Neural progenitor cell (in vitro differentiated cells): Measurements from ENCODE around the gene CD200.

ENCODE experiments used
- EZH2 ChIP-seq: fragments of 200-600 bp; sonication (generic); IDR thresholded peaks from 2 replicates; pipeline ENCODE4 v1.6.1; 2017; ENCODE audit warnings: antibody characterized with exemption, mild to moderate bottlenecking, moderate library complexity
- TF ChIP-seq, protein P1 (sequence below): fragments of 200-600 bp; sonication (generic); IDR thresholded peaks from 2 replicates; pipeline ENCODE4 v1.5.1; 2017; ENCODE audit warnings: antibody characterized with exemption, mild to moderate bottlenecking

DNA sequence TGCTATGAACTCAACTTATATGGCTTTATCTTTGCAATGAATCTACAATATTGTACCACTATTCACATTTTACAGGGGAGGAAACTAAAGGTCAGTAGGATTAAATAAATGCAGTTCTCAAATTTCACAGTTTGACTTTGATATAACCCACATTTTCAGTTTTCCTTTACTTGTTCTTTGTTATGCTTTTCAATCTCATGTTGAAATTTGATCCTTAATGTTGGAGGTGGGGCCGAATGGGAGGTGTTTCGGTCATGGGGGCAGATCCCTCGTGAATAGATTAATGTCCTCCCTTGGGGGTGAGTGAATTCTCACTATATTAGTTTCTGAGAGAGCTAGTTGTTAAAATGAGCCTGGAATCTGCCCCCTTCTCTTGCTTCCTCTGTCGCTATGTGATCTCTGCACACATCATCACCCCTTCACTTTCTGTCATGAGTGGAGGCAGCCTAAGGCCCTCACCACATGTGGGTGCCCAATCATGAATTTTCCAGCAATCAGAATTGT, 44.7 kb downstream of the CD200 start:
- TF ChIP-seq, protein P1, sequence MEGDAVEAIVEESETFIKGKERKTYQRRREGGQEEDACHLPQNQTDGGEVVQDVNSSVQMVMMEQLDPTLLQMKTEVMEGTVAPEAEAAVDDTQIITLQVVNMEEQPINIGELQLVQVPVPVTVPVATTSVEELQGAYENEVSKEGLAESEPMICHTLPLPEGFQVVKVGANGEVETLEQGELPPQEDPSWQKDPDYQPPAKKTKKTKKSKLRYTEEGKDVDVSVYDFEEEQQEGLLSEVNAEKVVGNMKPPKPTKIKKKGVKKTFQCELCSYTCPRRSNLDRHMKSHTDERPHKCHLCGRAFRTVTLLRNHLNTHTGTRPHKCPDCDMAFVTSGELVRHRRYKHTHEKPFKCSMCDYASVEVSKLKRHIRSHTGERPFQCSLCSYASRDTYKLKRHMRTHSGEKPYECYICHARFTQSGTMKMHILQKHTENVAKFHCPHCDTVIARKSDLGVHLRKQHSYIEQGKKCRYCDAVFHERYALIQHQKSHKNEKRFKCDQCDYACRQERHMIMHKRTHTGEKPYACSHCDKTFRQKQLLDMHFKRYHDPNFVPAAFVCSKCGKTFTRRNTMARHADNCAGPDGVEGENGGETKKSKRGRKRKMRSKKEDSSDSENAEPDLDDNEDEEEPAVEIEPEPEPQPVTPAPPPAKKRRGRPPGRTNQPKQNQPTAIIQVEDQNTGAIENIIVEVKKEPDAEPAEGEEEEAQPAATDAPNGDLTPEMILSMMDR = no peak
- no peak for TF ChIP-seq EZH2
